K562 (cell line): ENCODE measurements around the gene GIGYF1. TPM values are rescaled to one million over a fixed set of nuclear protein-coding genes. Genes with fewer than 3 reads are reported as not detected.

ENCODE experiments used
- CCNT2 ChIP-seq: IDR thresholded peaks from 2 replicates; pipeline ENCODE4 v1.6.1; 2011; ENCODE audit warnings: borderline replicate concordance, low read depth, mild to moderate bottlenecking, moderate library complexity, mixed read lengths, low read length; ENCODE audit not compliant: insufficient read length; ENCODE audit errors: extremely low read depth
- CGGBP1 ChIP-seq: fragments of 250-450 bp; sonication (Bioruptor Pico); IDR thresholded peaks from 2 replicates; pipeline ENCODE4 v1.9.0; 2021; ENCODE audit warnings: mild to moderate bottlenecking
- CUX1 ChIP-seq: fragments of 200-800 bp; sonication (Bioruptor generic); IDR thresholded peaks from 2 replicates; pipeline ENCODE4 v1.6.1; 2016; ENCODE audit warnings: missing genetic modification characterization, missing compliant biosample characterization
- EP300 ChIP-seq: IDR thresholded peaks from 2 replicates; pipeline ENCODE4 v1.6.1; 2012; ENCODE audit warnings: low read length, improper control_type of control experiment
- ERF ChIP-seq: fragments of 450-650 bp; formaldehyde crosslinking; IDR thresholded peaks from 2 replicates; pipeline ENCODE4 v1.4.0; 2020; ENCODE audit warnings: mild to moderate bottlenecking, mixed read lengths
- FOXM1 ChIP-seq, 2 experiments: fragments of 450-650 bp in 1 of 2; sonication (generic) in 1 of 2; formaldehyde crosslinking in 1 of 2; IDR thresholded peaks; 2 replicates each; pipeline versions ENCODE4 v1.6.1 to v1.9.0; 2017 to 2022; ENCODE audit warnings: low read depth in 2 of 2, mild to moderate bottlenecking in 2 of 2, missing genetic modification reagents in 1 of 2, moderate library complexity in 1 of 2
- PRPF4 ChIP-seq: fragments of 200-400 bp; formaldehyde crosslinking; IDR thresholded peaks from one replicate; pipeline ENCODE4 v1.6.1; 2017; ENCODE audit warnings: low read length, low read depth, mild to moderate bottlenecking; ENCODE audit not compliant: insufficient read depth, poor library complexity, severe bottlenecking
- RREB1 ChIP-seq: fragments of 250-450 bp; sonication (Bioruptor Pico); IDR thresholded peaks from 2 replicates; pipeline ENCODE4 v1.4.0; 2020
- TAF7 ChIP-seq: fragments of 450-650 bp; IDR thresholded peaks from 2 replicates; pipeline ENCODE4 v1.6.1; 2016; ENCODE audit warnings: missing genetic modification characterization, missing compliant biosample characterization
- ZBED1 ChIP-seq: IDR thresholded peaks from 2 replicates; pipeline ENCODE4 v1.6.1; 2014
- ZNF280B ChIP-seq: fragments of 250-450 bp; sonication (Bioruptor Pico); IDR thresholded peaks from 2 replicates; pipeline ENCODE4 v1.5.1; 2021; ENCODE audit warnings: mild to moderate bottlenecking
- polyA plus RNA-seq, 8 experiments: library from polyadenylated mRNA; depleted of rRNA in 4 of 8; stranded (reverse) in 5 of 8; unstranded in 3 of 8; fragments of >200 nt; fragmentation: Nextera tagmentation in 2 of 8; fragmentation: Illumina TruSeq in 1 of 8; extraction: Ambion mirVana in 2 of 8; extraction: Trizol in 1 of 8; gene quantifications; 2 replicates each; pipeline versions ENCODE4 v1.2.1 to v1.2.3, GENCODE V29; 2011 to 2014; ENCODE audit warnings: inconsistent platforms in 1 of 8, missing spikeins in 1 of 8
- total RNA-seq, 7 experiments: library from RNA; depleted of rRNA in 6 of 7; stranded (reverse); fragments of >200 nt in 6 of 7; fragmentation: Illumina TruSeq in 2 of 7; extraction: Trizol in 2 of 7; gene quantifications; 2 replicates each; pipeline versions ENCODE4 v1.2.1 to v1.2.3, GENCODE V29; 2011 to 2021; ENCODE audit warnings: low replicate concordance in 1 of 7

GIGYF1 gene
- total and polyA plus RNA-seq, 9 of the 15 experiments (the other 6 are each of a cell fraction or from before 2014, with no cell fraction given): 0.56 to 76.2 (median 16.8) TPM

GRCh38 chr7:100641463-100641859 lies 52.6 kb downstream of the GIGYF1 start, which contains the start of gene TFR2 (continued):
- TF ChIP-seq CGGBP1 (CRISPR knock-in tag) (no peak), TAF7 (no peak), FOXM1 (IDR thresholded peaks at IDR 0.05; ENCODE audit: low read depth) (peak; percentile 91), FOXM1 (CRISPR knock-in tag; IDR thresholded peaks at IDR 0.05; ENCODE audit: low read depth) (no peak), ZNF280B (no peak), CCNT2 (peak; percentile 99), PRPF4 (no peak), CUX1 (CRISPR knock-in tag) (no peak), ERF (CRISPR knock-in tag) (peak; percentile 85), RREB1 (CRISPR knock-in tag) (0 out of 2 replicates have a peak, but pooled peaks have one; percentile 63), EP300 (peak; percentile 99), ZBED1 (no peak; the same call in 1 of the 2 replicates)
